H9 (cell line): ENCODE data around the gene SESN2. TPM values are rescaled to one million over a fixed set of nuclear protein-coding genes. Genes with fewer than 3 reads are reported as not detected.

Experiments used
- DNase-seq: peaks from one replicate; pipeline ENCODE4 v3.0.0-alpha.2; 2017
- H2AFZ ChIP-seq: one replicate; pipeline ENCODE4 v1.6.1; 2013; ENCODE audit warnings: mild to moderate bottlenecking, low read length, control low read depth, moderate library complexity
- H2AK5ac ChIP-seq: 2 replicates; pipeline ENCODE4 v1.6.1; 2013; ENCODE audit warnings: low read length, control low read depth, mixed read lengths; ENCODE audit not compliant: insufficient read length
- H2BK120ac ChIP-seq: one replicate; pipeline ENCODE4 v1.6.1; 2013; ENCODE audit warnings: low read depth, mild to moderate bottlenecking, low read length, control low read depth, inconsistent platforms; ENCODE audit not compliant: poor library complexity, severe bottlenecking
- H2BK12ac ChIP-seq: 2 replicates; pipeline ENCODE4 v1.6.1; 2013; ENCODE audit warnings: low read length, control low read depth, mixed read lengths, low read depth; ENCODE audit not compliant: insufficient read length
- H2BK15ac ChIP-seq: 2 replicates; pipeline ENCODE4 v1.6.1; 2013; ENCODE audit warnings: low read depth, low read length, control low read depth
- H2BK20ac ChIP-seq: one replicate; pipeline ENCODE4 v1.6.1; 2013; ENCODE audit warnings: low read depth, mild to moderate bottlenecking, low read length, control low read depth, inconsistent platforms; ENCODE audit not compliant: poor library complexity, severe bottlenecking
- H2BK5ac ChIP-seq: 2 replicates; pipeline ENCODE4 v1.6.1; 2013; ENCODE audit warnings: low read length, control low read depth, mixed read lengths; ENCODE audit not compliant: insufficient read length
- H3K14ac ChIP-seq: 2 replicates; pipeline ENCODE4 v1.6.1; 2013; ENCODE audit warnings: low read length, control low read depth; ENCODE audit not compliant: insufficient read depth
- H3K18ac ChIP-seq: 2 replicates; pipeline ENCODE4 v1.6.1; 2013; ENCODE audit warnings: low read depth, mild to moderate bottlenecking, mixed read lengths, low read length, control low read depth; ENCODE audit not compliant: insufficient read length
- H3K23ac ChIP-seq: 2 replicates; pipeline ENCODE4 v1.6.1; 2013; ENCODE audit warnings: low read length, control low read depth, mixed read lengths, low read depth; ENCODE audit not compliant: insufficient read length
- H3K23me2 ChIP-seq: 2 replicates; pipeline ENCODE4 v1.6.1; 2013; ENCODE audit warnings: low read depth, mild to moderate bottlenecking, mixed read lengths, low read length, control low read depth; ENCODE audit not compliant: insufficient read length, poor library complexity, severe bottlenecking
- H3K27ac ChIP-seq: 2 replicates; pipeline ENCODE4 v1.5.1; 2013; ENCODE audit warnings: low read length, control low read depth, mixed read lengths, low read depth; ENCODE audit not compliant: insufficient read length
- H3K27me3 ChIP-seq: 2 replicates; pipeline ENCODE4 v1.6.1; 2013; ENCODE audit warnings: low read length, control low read depth, inconsistent platforms; ENCODE audit not compliant: insufficient read depth
- H3K4ac ChIP-seq: 2 replicates; pipeline ENCODE4 v1.6.1; 2013; ENCODE audit warnings: low read depth, mild to moderate bottlenecking, control low read depth, inconsistent platforms, low read length, moderate library complexity
- H3K4me1 ChIP-seq: 2 replicates; pipeline ENCODE4 v1.6.1; 2013; ENCODE audit warnings: low read length, control low read depth, inconsistent platforms; ENCODE audit not compliant: insufficient read depth
- H3K4me2 ChIP-seq: 2 replicates; pipeline ENCODE4 v1.6.1; 2013; ENCODE audit warnings: low read length, control low read depth, mixed read lengths; ENCODE audit not compliant: insufficient read length, insufficient read depth
- H3K56ac ChIP-seq: 2 replicates; pipeline ENCODE4 v1.6.1; 2013; ENCODE audit warnings: low read depth, mild to moderate bottlenecking, mixed read lengths, low read length, control low read depth; ENCODE audit not compliant: insufficient read length
- H3K79me1 ChIP-seq: 2 replicates; pipeline ENCODE4 v1.6.1; 2013; ENCODE audit warnings: low read depth, mild to moderate bottlenecking, moderate library complexity, low read length, control low read depth, inconsistent platforms; ENCODE audit not compliant: insufficient read depth, poor library complexity, severe bottlenecking
- H3K79me2 ChIP-seq: 2 replicates; pipeline ENCODE4 v1.6.1; 2013; ENCODE audit warnings: low read length, control low read depth, inconsistent platforms; ENCODE audit not compliant: insufficient read depth
- H3K9ac ChIP-seq: 2 replicates; pipeline ENCODE4 v1.6.1; 2013; ENCODE audit warnings: low read length, control low read depth, mixed read lengths; ENCODE audit not compliant: insufficient read length; ENCODE audit errors: extremely low read depth
- H3K9me3 ChIP-seq: one replicate; pipeline ENCODE4 v1.6.1; 2013; ENCODE audit warnings: low read depth, low read length, inconsistent platforms; ENCODE audit not compliant: control insufficient read depth
- H3T11ph ChIP-seq: one replicate; pipeline ENCODE4 v1.6.1; 2013; ENCODE audit warnings: mild to moderate bottlenecking, low read length, control low read depth, inconsistent platforms
- H4K20me1 ChIP-seq: one replicate; pipeline ENCODE4 v1.6.1; 2013; ENCODE audit not compliant: control insufficient read depth, insufficient read length, insufficient read depth
- H4K5ac ChIP-seq: 2 replicates; pipeline ENCODE4 v1.6.1; 2013; ENCODE audit warnings: low read depth, mild to moderate bottlenecking, mixed read lengths, low read length, control low read depth; ENCODE audit not compliant: insufficient read length
- H4K8ac ChIP-seq: replicated peaks from 2 replicates; pipeline ENCODE4 v1.6.1; 2013; ENCODE audit warnings: low read length, control low read depth, mixed read lengths, low read depth; ENCODE audit not compliant: insufficient read length
- H4K91ac ChIP-seq: 2 replicates; pipeline ENCODE4 v1.6.1; 2013; ENCODE audit warnings: low read depth, mild to moderate bottlenecking, moderate library complexity, mixed read lengths, low read length, control low read depth; ENCODE audit not compliant: insufficient read length
- H3K27ac Mint-ChIP-seq, 3 experiments: 2 replicates in 2 of 3; 3 replicates in 1 of 3; pipeline ENCODE4 v1.8.0; 2020 to 2021; ENCODE audit warnings: mixed read lengths in 3 of 3, mild to moderate bottlenecking in 1 of 3, moderate library complexity in 1 of 3
- H3K27me3 Mint-ChIP-seq: 2 replicates; pipeline ENCODE4 v1.8.0; 2021; ENCODE audit warnings: low read depth, mild to moderate bottlenecking, moderate library complexity, mixed read lengths
- H3K36me3 Mint-ChIP-seq, 3 experiments: 2 replicates in 2 of 3; 3 replicates in 1 of 3; pipeline ENCODE4 v1.8.0; 2020 to 2021; ENCODE audit warnings: low read depth in 3 of 3, mixed read lengths in 3 of 3; ENCODE audit not compliant: insufficient read depth in 1 of 3
- H3K4me1 Mint-ChIP-seq, 2 experiments: 2 replicates each; pipeline ENCODE4 v1.8.0; 2020; ENCODE audit warnings: mixed read lengths in 2 of 2
- H3K4me3 Mint-ChIP-seq, 2 experiments: 2 replicates in 1 of 2; 3 replicates in 1 of 2; pipeline ENCODE4 v1.8.0; 2020 to 2021; ENCODE audit warnings: mild to moderate bottlenecking in 2 of 2, mixed read lengths in 2 of 2, moderate library complexity in 1 of 2
- H3K9me3 Mint-ChIP-seq, 2 experiments: 2 replicates in 1 of 2; 3 replicates in 1 of 2; pipeline ENCODE4 v1.8.0; 2020; ENCODE audit warnings: mild to moderate bottlenecking in 2 of 2, mixed read lengths in 2 of 2, moderate library complexity in 1 of 2
- CTCF ChIP-seq: fragments of 200-600 bp; sonication (generic); conservative IDR thresholded peaks from 3 replicates; pipeline ENCODE4 v1.8.0; 2021; ENCODE audit warnings: antibody characterized with exemption, mild to moderate bottlenecking
- WGBS: extraction: QIAGEN DNeasy Blood & Tissue Kit; methylation state at CpG from one replicate; pipeline ENCODE4 v1.1.7; 2013; ENCODE audit warnings: missing lambda C conversion rate, low lambda C conversion rate, mixed read lengths; ENCODE audit not compliant: insufficient read length; ENCODE audit errors: extremely low coverage; 5-methylcytosine and 5-hydroxymethylcytosine counted together
- total RNA-seq: library from RNA; stranded (reverse); gene quantifications from 2 replicates; pipeline ENCODE4 v1.2.1, GENCODE V29; 2021

The SESN2 gene
- total RNA-seq, 1 experiment from 2014 or later: 24.6 TPM

- no peaks in the 10 kb centered on the region for H3K79me1 ChIP-seq
- H3K4me1 Mint-ChIP-seq: peaks cover 3 to 10% of the 10 kb centered on the region in 2 experiments; a peak in 3 of 4 replicates
- no peak overlapping the region for H3K4ac ChIP-seq
- H4K8ac ChIP-seq: no peak overlapping the region
- no peak overlapping the region for H2BK12ac ChIP-seq
- no peak overlapping the region for H3T11ph ChIP-seq
- no peaks in the 10 kb centered on the region for H3K9me3 Mint-ChIP-seq
- H3K36me3 Mint-ChIP-seq: peaks cover 26 to 58% (median 42%) of the 10 kb centered on the region in 3 experiments; a peak in 6 of 7 replicates
- H3K14ac ChIP-seq: no peak overlapping the region
- no peak overlapping the region for H3K4me3 Mint-ChIP-seq
- no peak overlapping the region for H3K9ac ChIP-seq
- DNase-seq: no peak
- H2AFZ ChIP-seq: no peak overlapping the region
- TF ChIP-seq CTCF: no peak
- no peaks in the 10 kb centered on the region for H4K20me1 ChIP-seq
- no peak overlapping the region for H3K4me2 ChIP-seq
- H3K9me3 ChIP-seq: no peaks in the 10 kb centered on the region
- no peaks in the 10 kb centered on the region for H3K27me3 Mint-ChIP-seq
- H2BK120ac ChIP-seq: no peak overlapping the region
- no peak overlapping the region for H2BK20ac ChIP-seq
- WGBS: no CpG with 5 or more reads among the region's 14 CpGs
- H4K91ac ChIP-seq: no peak overlapping the region
- H3K27ac ChIP-seq: no peak overlapping the region
- H2BK15ac ChIP-seq: no peak overlapping the region
- no peaks in the 10 kb centered on the region for H3K27me3 ChIP-seq
- H3K79me2 ChIP-seq: no peaks in the 10 kb centered on the region
- H3K23ac ChIP-seq: no peak overlapping the region
- H3K4me1 ChIP-seq: no peaks in the 10 kb centered on the region
- H3K56ac ChIP-seq: no peak overlapping the region
- H4K5ac ChIP-seq: no peak overlapping the region
- H3K27ac Mint-ChIP-seq: peak overlapping the region in 1 of 3 experiments; percentile 61; a peak in 1 of 7 replicates
- no peak overlapping the region for H2BK5ac ChIP-seq
- no peak overlapping the region for H2AK5ac ChIP-seq
- no peaks in the 10 kb centered on the region for H3K23me2 ChIP-seq
- no peak overlapping the region for H3K18ac ChIP-seq
These were observed 22.5 kb downstream of the SESN2 start for GRCh38 chr1:28281608-28282425.
